ENCODE measurements around the gene SNX1. TPM values are rescaled to one million over a fixed set of nuclear protein-coding genes. Genes with fewer than 3 reads are reported as not detected.

Gene SNX1
- polyA plus RNA-seq, 1 donor (not counting 4 experiments of a cell fraction or from before 2014, with no cell fraction given) = 90.2 TPM

- Histone ChIP-seq H3K9ac (ENCODE audit: control insufficient read depth, extremely low read depth, insufficient read depth, low read length) (no peak overlapping the region), H2AFZ (ENCODE audit: control insufficient read depth, low read length) (no peak overlapping the region), H3K4me3 (ENCODE audit: control insufficient read depth in 2 of 3, extremely low read depth in 1 of 3, insufficient read depth in 2 of 3, low read depth in 1 of 3, low read length in 3 of 3) (no peak overlapping the region), H4K20me1 (ENCODE audit: control insufficient read depth, extremely low read depth, insufficient read depth, low read length) (no peaks in the 10 kb centered on the region), H3K4me2 (ENCODE audit: control insufficient read depth, extremely low read depth, insufficient read depth, low read depth, low read length) (no peak overlapping the region), H3K79me2 (ENCODE audit: control insufficient read depth, insufficient read depth, low read length) (no peaks in the 10 kb centered on the region), H3K36me3 (ENCODE audit: control insufficient read depth in 2 of 2, extremely low read depth in 1 of 2, insufficient read depth in 2 of 2, low read length in 2 of 2) (peaks cover 42 to 44% of the 10 kb centered on the region in 2 experiments), H3K9me3 (ENCODE audit: control insufficient read depth, low read depth, low read length) (no peaks in the 10 kb centered on the region), H3K27me3 (ENCODE audit: control insufficient read depth, extremely low read depth, insufficient read depth, low read length) (no peaks in the 10 kb centered on the region), H3K9me1 (ENCODE audit: control insufficient read depth, extremely low read depth, insufficient read depth, low read length) (no peaks in the 10 kb centered on the region), H3K27ac (ENCODE audit: control insufficient read depth, insufficient read depth, low read length) (no peak overlapping the region), H3K4me1 (ENCODE audit: control insufficient read depth, extremely low read depth, insufficient read depth, low read length) (no peaks in the 10 kb centered on the region)
- FAIRE-seq (no peak), DNase-seq (ENCODE audit: low read depth, low spot score) (no peak)
- dilution Hi-C loops (cut with MboI; ENCODE audit: extremely low pct_ligation_motif_present, low sequenced_read_pairs) = no loop called here
- TF ChIP-seq CTCF (optimal IDR thresholded peaks at IDR 0.05 in 1 of 3, IDR thresholded peaks at IDR 0.05 in 1 of 3, conservative IDR thresholded peaks at IDR 0.05 in 1 of 3; ENCODE audit: extremely low read depth in 1 of 3, insufficient read depth in 2 of 3, low read length in 3 of 3) (no peak), EZH2 (IDR thresholded peaks at IDR 0.05; ENCODE audit: low read length) (no peak)
Measured at GRCh38 chr15:64134345-64134829, 38.6 kb downstream of the SNX1 start.

GRCh38 chr15:64136347-64136746, 40.6 kb downstream of the SNX1 start:
- Histone ChIP-seq H2AFZ (ENCODE audit: control insufficient read depth, low read length) (no peak overlapping the region), H3K27ac (ENCODE audit: control insufficient read depth, insufficient read depth, low read length) (no peak overlapping the region), H3K4me1 (ENCODE audit: control insufficient read depth, extremely low read depth, insufficient read depth, low read length) (no peaks in the 10 kb centered on the region), H3K36me3 (ENCODE audit: control insufficient read depth in 2 of 2, extremely low read depth in 1 of 2, insufficient read depth in 2 of 2, low read length in 2 of 2) (peaks cover 34 to 40% of the 10 kb centered on the region in 2 experiments), H3K4me2 (ENCODE audit: control insufficient read depth, extremely low read depth, insufficient read depth, low read depth, low read length) (no peak overlapping the region), H3K4me3 (ENCODE audit: control insufficient read depth in 2 of 3, extremely low read depth in 1 of 3, insufficient read depth in 2 of 3, low read depth in 1 of 3, low read length in 3 of 3) (no peak overlapping the region), H3K9me3 (ENCODE audit: control insufficient read depth, low read depth, low read length) (no peaks in the 10 kb centered on the region), H3K9ac (ENCODE audit: control insufficient read depth, extremely low read depth, insufficient read depth, low read length) (no peak overlapping the region), H3K9me1 (ENCODE audit: control insufficient read depth, extremely low read depth, insufficient read depth, low read length) (no peaks in the 10 kb centered on the region), H3K27me3 (ENCODE audit: control insufficient read depth, extremely low read depth, insufficient read depth, low read length) (no peaks in the 10 kb centered on the region), H4K20me1 (ENCODE audit: control insufficient read depth, extremely low read depth, insufficient read depth, low read length) (no peaks in the 10 kb centered on the region), H3K79me2 (ENCODE audit: control insufficient read depth, insufficient read depth, low read length) (no peaks in the 10 kb centered on the region)
- dilution Hi-C loops (cut with MboI; ENCODE audit: extremely low pct_ligation_motif_present, low sequenced_read_pairs) = no loop called here
- FAIRE-seq (no peak), DNase-seq (ENCODE audit: low read depth, low spot score) (no peak)
- TF ChIP-seq CTCF (optimal IDR thresholded peaks at IDR 0.05 in 1 of 3, IDR thresholded peaks at IDR 0.05 in 1 of 3, conservative IDR thresholded peaks at IDR 0.05 in 1 of 3; ENCODE audit: extremely low read depth in 1 of 3, insufficient read depth in 2 of 3, low read length in 3 of 3) (no peak), EZH2 (IDR thresholded peaks at IDR 0.05; ENCODE audit: low read length) (no peak)

Measured in keratinocyte (primary cell).